ENCODE results near the gene FMO2. TPM values are rescaled to one million over a fixed set of nuclear protein-coding genes. Genes with fewer than 3 reads are reported as not detected.

The FMO2 gene
- polyA plus RNA-seq, 1 donor (not counting 4 experiments of a cell fraction or from before 2014, with no cell fraction given): 0.05 TPM

DNA sequence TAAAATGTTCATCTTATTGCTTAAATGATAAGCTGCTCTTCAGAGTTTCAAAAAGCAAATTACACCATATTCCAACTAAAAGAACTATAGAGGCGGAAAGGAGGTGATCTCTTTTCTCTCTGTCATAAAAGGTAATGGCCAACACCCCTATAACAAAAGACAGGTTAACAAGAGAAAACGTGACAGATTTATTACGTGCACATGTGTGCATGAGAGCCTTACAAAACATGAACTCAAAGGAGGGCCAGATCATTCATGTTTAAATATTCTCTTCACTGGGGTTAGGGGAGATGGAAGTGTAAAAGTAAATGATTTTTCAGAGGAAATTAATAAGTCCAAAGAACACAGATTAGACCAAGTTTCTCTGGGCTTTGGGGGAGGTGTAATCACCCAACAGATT, 26.5 kb upstream of the FMO2 start:
- TF ChIP-seq, protein P1, sequence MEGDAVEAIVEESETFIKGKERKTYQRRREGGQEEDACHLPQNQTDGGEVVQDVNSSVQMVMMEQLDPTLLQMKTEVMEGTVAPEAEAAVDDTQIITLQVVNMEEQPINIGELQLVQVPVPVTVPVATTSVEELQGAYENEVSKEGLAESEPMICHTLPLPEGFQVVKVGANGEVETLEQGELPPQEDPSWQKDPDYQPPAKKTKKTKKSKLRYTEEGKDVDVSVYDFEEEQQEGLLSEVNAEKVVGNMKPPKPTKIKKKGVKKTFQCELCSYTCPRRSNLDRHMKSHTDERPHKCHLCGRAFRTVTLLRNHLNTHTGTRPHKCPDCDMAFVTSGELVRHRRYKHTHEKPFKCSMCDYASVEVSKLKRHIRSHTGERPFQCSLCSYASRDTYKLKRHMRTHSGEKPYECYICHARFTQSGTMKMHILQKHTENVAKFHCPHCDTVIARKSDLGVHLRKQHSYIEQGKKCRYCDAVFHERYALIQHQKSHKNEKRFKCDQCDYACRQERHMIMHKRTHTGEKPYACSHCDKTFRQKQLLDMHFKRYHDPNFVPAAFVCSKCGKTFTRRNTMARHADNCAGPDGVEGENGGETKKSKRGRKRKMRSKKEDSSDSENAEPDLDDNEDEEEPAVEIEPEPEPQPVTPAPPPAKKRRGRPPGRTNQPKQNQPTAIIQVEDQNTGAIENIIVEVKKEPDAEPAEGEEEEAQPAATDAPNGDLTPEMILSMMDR (optimal IDR thresholded peaks at IDR 0.05 in 1 of 3, IDR thresholded peaks at IDR 0.05 in 1 of 3, conservative IDR thresholded peaks at IDR 0.05 in 1 of 3; ENCODE audit: extremely low read depth in 1 of 3, insufficient read depth in 2 of 3, low read length in 3 of 3): no peak
- no peak for TF ChIP-seq EZH2 (IDR thresholded peaks at IDR 0.05; ENCODE audit: low read length)
- no peak for FAIRE-seq
- Histone ChIP-seq H3K79me2 (ENCODE audit: control insufficient read depth, insufficient read depth, low read length) (no peaks in the 10 kb centered on the region), H3K27ac (ENCODE audit: control insufficient read depth, insufficient read depth, low read length) (no peak overlapping the region), H3K36me3 (ENCODE audit: control insufficient read depth in 2 of 2, extremely low read depth in 1 of 2, insufficient read depth in 2 of 2, low read length in 2 of 2) (no peaks in the 10 kb centered on the region), H3K9me1 (ENCODE audit: control insufficient read depth, extremely low read depth, insufficient read depth, low read length) (no peaks in the 10 kb centered on the region), H4K20me1 (ENCODE audit: control insufficient read depth, extremely low read depth, insufficient read depth, low read length) (no peaks in the 10 kb centered on the region), H3K9ac (ENCODE audit: control insufficient read depth, extremely low read depth, insufficient read depth, low read length) (no peak overlapping the region), H2AFZ (ENCODE audit: control insufficient read depth, low read length) (no peak overlapping the region), H3K4me3 (ENCODE audit: control insufficient read depth in 2 of 3, extremely low read depth in 1 of 3, insufficient read depth in 2 of 3, low read depth in 1 of 3, low read length in 3 of 3) (no peak overlapping the region), H3K4me1 (ENCODE audit: control insufficient read depth, extremely low read depth, insufficient read depth, low read length) (no peaks in the 10 kb centered on the region), H3K4me2 (ENCODE audit: control insufficient read depth, extremely low read depth, insufficient read depth, low read depth, low read length) (no peak overlapping the region), H3K27me3 (ENCODE audit: control insufficient read depth, extremely low read depth, insufficient read depth, low read length) (no peaks in the 10 kb centered on the region), H3K9me3 (ENCODE audit: control insufficient read depth, low read depth, low read length) (no peaks in the 10 kb centered on the region)
- DNase-seq (ENCODE audit: low read depth, low spot score): no peak
- dilution Hi-C loops (cut with MboI; ENCODE audit: extremely low pct_ligation_motif_present, low sequenced_read_pairs): no loop called here

DNA sequence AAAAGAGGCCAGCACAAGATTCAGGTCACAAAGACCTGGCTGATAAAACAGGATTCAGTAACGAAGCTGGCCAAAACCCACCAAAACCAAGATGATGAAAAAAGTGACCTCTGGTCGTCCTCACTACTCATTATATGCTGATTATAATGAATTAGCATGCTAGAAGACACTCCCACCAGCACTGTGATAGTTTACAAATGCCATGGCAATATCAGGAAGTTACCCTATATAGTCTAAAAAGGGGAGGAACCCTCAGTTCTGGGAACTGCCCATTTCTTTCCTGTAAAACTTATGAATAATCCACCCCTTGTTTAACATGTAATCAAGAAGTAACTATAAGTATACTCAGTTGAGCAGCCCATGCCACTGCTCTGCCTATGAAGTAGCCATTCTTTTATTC, 26.0 kb upstream of the FMO2 start:
- FAIRE-seq (no peak), DNase-seq (ENCODE audit: low read depth, low spot score) (no peak)
- no peaks in the 10 kb centered on the region for H3K79me2 ChIP-seq (ENCODE audit: control insufficient read depth, insufficient read depth, low read length)
- H3K4me1 ChIP-seq (ENCODE audit: control insufficient read depth, extremely low read depth, insufficient read depth, low read length): no peaks in the 10 kb centered on the region
- dilution Hi-C loops (cut with MboI; ENCODE audit: extremely low pct_ligation_motif_present, low sequenced_read_pairs): no loop called here
- no peak overlapping the region for H2AFZ ChIP-seq (ENCODE audit: control insufficient read depth, low read length)
- no peak overlapping the region for H3K4me3 ChIP-seq (ENCODE audit: control insufficient read depth in 2 of 3, extremely low read depth in 1 of 3, insufficient read depth in 2 of 3, low read depth in 1 of 3, low read length in 3 of 3)
- H3K9me1 ChIP-seq (ENCODE audit: control insufficient read depth, extremely low read depth, insufficient read depth, low read length): no peaks in the 10 kb centered on the region
- H3K27ac ChIP-seq (ENCODE audit: control insufficient read depth, insufficient read depth, low read length): no peak overlapping the region
- H4K20me1 ChIP-seq (ENCODE audit: control insufficient read depth, extremely low read depth, insufficient read depth, low read length): no peaks in the 10 kb centered on the region
- H3K27me3 ChIP-seq (ENCODE audit: control insufficient read depth, extremely low read depth, insufficient read depth, low read length): no peaks in the 10 kb centered on the region
- H3K36me3 ChIP-seq (ENCODE audit: control insufficient read depth in 2 of 2, extremely low read depth in 1 of 2, insufficient read depth in 2 of 2, low read length in 2 of 2): no peaks in the 10 kb centered on the region
- TF ChIP-seq EZH2 (IDR thresholded peaks at IDR 0.05; ENCODE audit: low read length): no peak
- TF ChIP-seq, protein P1 (optimal IDR thresholded peaks at IDR 0.05 in 1 of 3, IDR thresholded peaks at IDR 0.05 in 1 of 3, conservative IDR thresholded peaks at IDR 0.05 in 1 of 3; ENCODE audit: extremely low read depth in 1 of 3, insufficient read depth in 2 of 3, low read length in 3 of 3): no peak
- H3K9me3 ChIP-seq (ENCODE audit: control insufficient read depth, low read depth, low read length): no peaks in the 10 kb centered on the region
- H3K9ac ChIP-seq (ENCODE audit: control insufficient read depth, extremely low read depth, insufficient read depth, low read length): no peak overlapping the region
- no peak overlapping the region for H3K4me2 ChIP-seq (ENCODE audit: control insufficient read depth, extremely low read depth, insufficient read depth, low read depth, low read length)
